Breast epithelium (tissue), 3 donors: Measurements from ENCODE around the gene SPEN.

Experiments
- POLR2A ChIP-seq: fragments of 450-650 bp; IDR thresholded peaks from one replicate; pipeline ENCODE4 v1.6.1; 2016; ENCODE audit warnings: antibody characterized with exemption, mild to moderate bottlenecking, moderate library complexity
- TF ChIP-seq, protein P1 (sequence below), 3 donors: fragments of 450-650 bp; IDR thresholded peaks; one replicate each; pipeline ENCODE4 v1.5.1; 2016 to 2017; ENCODE audit warnings: antibody characterized with exemption in 3 of 3, mild to moderate bottlenecking in 3 of 3, moderate library complexity in 3 of 3

DNA sequence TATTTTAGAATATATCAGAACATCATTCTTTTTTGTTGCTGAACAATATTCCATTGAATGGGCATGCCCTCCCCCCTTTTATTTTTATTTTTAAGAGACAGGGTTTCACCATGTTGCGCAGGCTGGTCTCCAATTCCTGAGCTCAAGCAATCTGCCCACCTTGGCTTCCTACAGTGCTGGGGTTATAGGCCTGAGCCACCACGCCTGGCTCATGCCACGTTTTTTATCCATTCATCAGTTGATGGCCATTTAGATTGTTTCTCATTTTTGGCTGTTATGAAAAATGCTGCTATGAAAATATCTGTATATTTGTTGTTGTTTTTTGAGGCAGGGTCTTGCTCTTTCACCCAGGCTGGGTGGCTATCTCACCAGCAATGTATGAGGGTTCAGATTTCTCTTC lies 19.8 kb downstream of the SPEN start:
- TF ChIP-seq, protein P1, sequence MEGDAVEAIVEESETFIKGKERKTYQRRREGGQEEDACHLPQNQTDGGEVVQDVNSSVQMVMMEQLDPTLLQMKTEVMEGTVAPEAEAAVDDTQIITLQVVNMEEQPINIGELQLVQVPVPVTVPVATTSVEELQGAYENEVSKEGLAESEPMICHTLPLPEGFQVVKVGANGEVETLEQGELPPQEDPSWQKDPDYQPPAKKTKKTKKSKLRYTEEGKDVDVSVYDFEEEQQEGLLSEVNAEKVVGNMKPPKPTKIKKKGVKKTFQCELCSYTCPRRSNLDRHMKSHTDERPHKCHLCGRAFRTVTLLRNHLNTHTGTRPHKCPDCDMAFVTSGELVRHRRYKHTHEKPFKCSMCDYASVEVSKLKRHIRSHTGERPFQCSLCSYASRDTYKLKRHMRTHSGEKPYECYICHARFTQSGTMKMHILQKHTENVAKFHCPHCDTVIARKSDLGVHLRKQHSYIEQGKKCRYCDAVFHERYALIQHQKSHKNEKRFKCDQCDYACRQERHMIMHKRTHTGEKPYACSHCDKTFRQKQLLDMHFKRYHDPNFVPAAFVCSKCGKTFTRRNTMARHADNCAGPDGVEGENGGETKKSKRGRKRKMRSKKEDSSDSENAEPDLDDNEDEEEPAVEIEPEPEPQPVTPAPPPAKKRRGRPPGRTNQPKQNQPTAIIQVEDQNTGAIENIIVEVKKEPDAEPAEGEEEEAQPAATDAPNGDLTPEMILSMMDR (IDR thresholded peaks at IDR 0.05), result no peak
- TF ChIP-seq POLR2A, result no peak
